Measurements from ENCODE around the gene DSP. TPM values are rescaled to one million over a fixed set of nuclear protein-coding genes. Genes with fewer than 3 reads are reported as not detected.

DSP gene
- total and polyA plus RNA-seq, 2 of the 13 experiments (the other 11 are each of a cell fraction or from before 2014, with no cell fraction given): 89.8 to 117 TPM

GRCh38 chr6:7542874-7543624 lies 1.6 kb downstream of the DSP start (continued):
- peak; percentile 78; the same call in 1 of the 2 replicates for TF ChIP-seq ARID4A (CRISPR knock-in tag; IDR thresholded peaks at IDR 0.05; ENCODE audit: borderline replicate concordance)
- TF ChIP-seq TERF1 (CRISPR knock-in tag; IDR thresholded peaks at IDR 0.05): no peak
- no peak for TF ChIP-seq ELF1 (CRISPR knock-in tag; IDR thresholded peaks at IDR 0.05)
- TF ChIP-seq ZMAT5 (CRISPR knock-in tag; IDR thresholded peaks at IDR 0.05; ENCODE audit: borderline replicate concordance, low read depth): no peak
- TF ChIP-seq JUNB (CRISPR knock-in tag; IDR thresholded peaks at IDR 0.05; ENCODE audit: borderline replicate concordance): no peak
- no peak for TF ChIP-seq HIC2 (CRISPR knock-in tag; IDR thresholded peaks at IDR 0.05; ENCODE audit: low read depth)
- TF ChIP-seq ZNF616 (CRISPR knock-in tag; IDR thresholded peaks at IDR 0.05; ENCODE audit: low read depth): no peak
- TF ChIP-seq SALL2 (CRISPR knock-in tag; IDR thresholded peaks at IDR 0.05): peak; percentile 68
- TF ChIP-seq HHEX (CRISPR knock-in tag; IDR thresholded peaks at IDR 0.05): no peak
- TF ChIP-seq SRSF1 (optimal IDR thresholded peaks at IDR 0.05; ENCODE audit: low read depth, low read length): peak; percentile 76
- no peak for TF ChIP-seq CEBPZ (IDR thresholded peaks at IDR 0.05; ENCODE audit: low read length)
- TF ChIP-seq ZNF530 (CRISPR knock-in tag; IDR thresholded peaks at IDR 0.05; ENCODE audit: low read depth): no peak
- TF ChIP-seq TOPORS (CRISPR knock-in tag; IDR thresholded peaks at IDR 0.05): no peak
- no peak for TF ChIP-seq ATF3 (CRISPR knock-in tag; IDR thresholded peaks at IDR 0.05)
- TF ChIP-seq ZBTB20 (CRISPR knock-in tag; IDR thresholded peaks at IDR 0.05; ENCODE audit: borderline replicate concordance, low read depth): no peak
- peak; percentile 79 for TF ChIP-seq MED13 (CRISPR knock-in tag; IDR thresholded peaks at IDR 0.05)
- TF ChIP-seq NCOR1 (IDR thresholded peaks at IDR 0.05; ENCODE audit: borderline replicate concordance, low read length): peak; percentile 47; the same call in 1 of the 2 replicates
- TF ChIP-seq NFKBIZ (CRISPR knock-in tag; IDR thresholded peaks at IDR 0.05): no peak
